HepG2 (cell line): ENCODE data around the gene CACTIN. TPM values are rescaled to one million over a fixed set of nuclear protein-coding genes. Genes with fewer than 3 reads are reported as not detected.

ENCODE experiments used
- AGO1 ChIP-seq: fragments of 200-400 bp; formaldehyde crosslinking; IDR thresholded peaks from 2 replicates; pipeline ENCODE4 v1.6.1; 2017; ENCODE audit warnings: mild to moderate bottlenecking, low read depth, low read length, moderate library complexity; ENCODE audit not compliant: poor library complexity, severe bottlenecking
- HNF4G ChIP-seq, 2 experiments: sonication (generic) in 1 of 2; formaldehyde crosslinking in 1 of 2; IDR thresholded peaks; 2 replicates each; pipeline versions ENCODE4 v1.4.0 to v1.6.1; 2011 to 2020; ENCODE audit warnings: borderline replicate concordance in 2 of 2, low read depth in 2 of 2, mild to moderate bottlenecking in 2 of 2, low read length in 1 of 2, missing genetic modification reagents in 1 of 2, moderate library complexity in 1 of 2
- HNRNPLL ChIP-seq: fragments of 200-400 bp; formaldehyde crosslinking; IDR thresholded peaks from 2 replicates; pipeline ENCODE4 v1.6.1; 2017; ENCODE audit warnings: mild to moderate bottlenecking, low read depth, low read length; ENCODE audit not compliant: poor library complexity, severe bottlenecking
- JARID2 ChIP-seq: sonication (generic); formaldehyde crosslinking; IDR thresholded peaks from 2 replicates; pipeline ENCODE4 v1.8.1; 2023; ENCODE audit warnings: missing genetic modification reagents, inconsistent platforms; ENCODE audit not compliant: insufficient replicate concordance
- KAT2B ChIP-seq: fragments of 150-350 bp; IDR thresholded peaks from 2 replicates; pipeline ENCODE4 v1.6.1; 2014; ENCODE audit warnings: low read depth, low read length, borderline replicate concordance
- MEIS1 ChIP-seq: sonication (generic); formaldehyde crosslinking; IDR thresholded peaks from 2 replicates; pipeline ENCODE4 v1.9.0; 2021; ENCODE audit warnings: mild to moderate bottlenecking, missing genetic modification reagents, moderate library complexity, borderline replicate concordance
- PLRG1 ChIP-seq: fragments of 450-650 bp; conservative IDR thresholded peaks from 2 replicates; pipeline ENCODE4 v1.6.1; 2016
- RCOR2 ChIP-seq: IDR thresholded peaks from 2 replicates; pipeline ENCODE4 v1.6.1; 2016; ENCODE audit warnings: missing biosample characterization, missing genetic modification reagents
- TBX2 ChIP-seq: sonication (generic); formaldehyde crosslinking; IDR thresholded peaks from 2 replicates; pipeline ENCODE4 v1.5.0; 2020; ENCODE audit warnings: missing genetic modification reagents, mild to moderate bottlenecking, borderline replicate concordance
- ZNF138 ChIP-seq: sonication (generic); formaldehyde crosslinking; IDR thresholded peaks from 2 replicates; pipeline ENCODE4 v1.5.0; 2020; ENCODE audit warnings: mild to moderate bottlenecking, low read depth, missing genetic modification reagents
- ZNF205 ChIP-seq: IDR thresholded peaks from 2 replicates; pipeline ENCODE4 v1.6.1; 2018; ENCODE audit warnings: missing biosample characterization, missing genetic modification reagents
- ZNF24 ChIP-seq: fragments of 450-650 bp; IDR thresholded peaks from 2 replicates; pipeline ENCODE4 v1.6.1; 2017; ENCODE audit warnings: antibody characterized with exemption, mild to moderate bottlenecking
- ZNF292 ChIP-seq: sonication (generic); formaldehyde crosslinking; IDR thresholded peaks from 2 replicates; pipeline ENCODE4 v1.8.1; 2022; ENCODE audit warnings: mild to moderate bottlenecking, low read depth, missing genetic modification reagents, borderline replicate concordance
- ZNF383 ChIP-seq: sonication (generic); formaldehyde crosslinking; IDR thresholded peaks from 2 replicates; pipeline ENCODE4 v1.4.0; 2020; ENCODE audit warnings: missing genetic modification reagents, mild to moderate bottlenecking, borderline replicate concordance
- ZNF775 ChIP-seq: sonication (generic); formaldehyde crosslinking; IDR thresholded peaks from 2 replicates; pipeline ENCODE4 v1.4.0; 2020; ENCODE audit warnings: missing genetic modification reagents, mild to moderate bottlenecking, moderate library complexity, borderline replicate concordance
- ZSCAN9 ChIP-seq: IDR thresholded peaks from 2 replicates; pipeline ENCODE4 v1.6.1; 2016; ENCODE audit warnings: borderline replicate concordance
- polyA plus RNA-seq, 8 experiments: library from polyadenylated mRNA; depleted of rRNA in 3 of 8; stranded (reverse) in 7 of 8; unstranded in 1 of 8; fragments of >200 nt; fragmentation: Illumina TruSeq in 4 of 8; extraction: Trizol in 4 of 8; gene quantifications; 2 replicates each; pipeline versions ENCODE4 v1.2.1 to v1.2.3, GENCODE V29; 2011 to 2016; ENCODE audit warnings: low read depth in 4 of 8, missing spikeins in 1 of 8, mixed read lengths in 1 of 8; ENCODE audit not compliant: insufficient read depth in 1 of 8
- total RNA-seq, 5 experiments: library from RNA; depleted of rRNA; stranded (reverse); fragments of >200 nt; fragmentation: Illumina TruSeq; extraction: Trizol; gene quantifications; 2 replicates each; pipeline ENCODE4 v1.2.3, GENCODE V29; 2016; ENCODE audit warnings: low read depth in 1 of 5
- TF ChIP-seq, protein P1 (sequence below): sonication (generic); formaldehyde crosslinking; IDR thresholded peaks from 2 replicates; pipeline ENCODE4 v1.8.0; 2022; ENCODE audit warnings: missing genetic modification reagents, mild to moderate bottlenecking, borderline replicate concordance
- TF ChIP-seq, protein P2 (sequence below): sonication (generic); formaldehyde crosslinking; conservative IDR thresholded peaks from 2 replicates; pipeline ENCODE4 v1.4.0; 2020; ENCODE audit warnings: missing genetic modification reagents
- TF ChIP-seq, protein P3 (sequence below): sonication (generic); formaldehyde crosslinking; IDR thresholded peaks from 2 replicates; pipeline ENCODE4 v1.5.0; 2020; ENCODE audit warnings: mild to moderate bottlenecking, missing genetic modification reagents, borderline replicate concordance
- TF ChIP-seq, protein P4 (sequence below): IDR thresholded peaks from 2 replicates; pipeline ENCODE4 v1.6.1; 2016; ENCODE audit warnings: missing genetic modification reagents, missing compliant biosample characterization

CACTIN gene
- total and polyA plus RNA-seq, 2 of the 13 experiments (the other 11 are each of a cell fraction or from before 2014, with no cell fraction given), result 10.0 to 16.6 TPM

DNA sequence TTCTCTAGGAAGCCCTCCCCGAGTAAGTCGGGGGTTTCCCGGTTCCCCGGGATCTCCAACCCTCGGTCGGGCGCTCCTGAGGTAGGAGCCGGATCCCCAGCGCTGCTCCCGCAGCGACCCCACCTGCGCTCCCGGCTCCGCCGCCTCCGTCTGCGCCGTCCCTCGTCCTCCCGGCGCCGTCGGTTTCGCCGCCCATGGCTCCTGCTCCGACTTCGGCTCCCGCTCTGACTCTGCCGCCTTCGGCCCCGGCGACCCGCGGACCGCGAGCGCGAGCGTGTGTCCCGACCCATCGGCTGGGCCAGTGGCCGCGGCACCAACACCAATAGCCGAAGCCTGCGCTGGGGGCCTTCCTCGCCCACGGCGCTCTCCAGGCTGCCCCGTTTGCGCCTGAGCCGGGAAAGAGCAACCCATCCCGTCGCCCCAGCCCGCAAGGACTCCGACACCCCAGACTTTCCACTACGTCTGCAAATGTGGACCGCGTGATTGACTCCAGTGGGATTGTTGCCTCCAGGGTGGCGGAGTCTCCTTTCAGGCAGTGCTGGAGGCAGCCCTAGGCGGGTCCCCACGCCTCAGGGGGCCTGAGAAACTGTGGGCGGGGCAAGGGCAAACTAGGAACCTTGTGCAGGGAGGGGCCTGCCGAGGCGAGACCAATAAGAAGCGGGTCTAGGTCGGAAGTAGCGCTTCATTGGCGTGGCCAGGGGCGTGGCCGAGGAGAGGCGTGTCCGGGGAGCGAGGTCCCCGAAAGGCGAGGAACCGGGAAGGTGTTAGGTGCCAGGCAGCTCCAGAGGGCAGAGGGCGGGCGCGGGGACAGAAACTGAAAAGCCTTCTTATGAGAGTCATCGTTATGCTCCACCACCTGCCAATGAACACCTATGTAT lies at the start of gene CACTIN (continued):
- TF ChIP-seq HNF4G (IDR thresholded peaks at IDR 0.05; ENCODE audit: borderline replicate concordance, low read depth, low read length) (no peak), HNF4G (CRISPR knock-in tag; IDR thresholded peaks at IDR 0.05; ENCODE audit: borderline replicate concordance, low read depth) (0 out of 2 replicates have a peak, but pooled peaks have one; percentile 33), ZSCAN9 (peak; percentile 77), PLRG1 (no peak), ZNF205 (CRISPR knock-in tag) (peak; percentile 74), ZNF292 (CRISPR knock-in tag) (no peak), RCOR2 (no peak), KAT2B (no peak), ZNF775 (CRISPR knock-in tag) (no peak), MEIS1 (CRISPR knock-in tag) (no peak), ZNF138 (CRISPR knock-in tag) (peak; percentile 87; the same call in 1 of the 2 replicates), ZNF383 (no peak), TBX2 (peak; percentile 96), HNRNPLL (peak; percentile 78), ZNF24 (no peak), JARID2 (no peak), AGO1 (peak; percentile 56)
- TF ChIP-seq, protein P1, sequence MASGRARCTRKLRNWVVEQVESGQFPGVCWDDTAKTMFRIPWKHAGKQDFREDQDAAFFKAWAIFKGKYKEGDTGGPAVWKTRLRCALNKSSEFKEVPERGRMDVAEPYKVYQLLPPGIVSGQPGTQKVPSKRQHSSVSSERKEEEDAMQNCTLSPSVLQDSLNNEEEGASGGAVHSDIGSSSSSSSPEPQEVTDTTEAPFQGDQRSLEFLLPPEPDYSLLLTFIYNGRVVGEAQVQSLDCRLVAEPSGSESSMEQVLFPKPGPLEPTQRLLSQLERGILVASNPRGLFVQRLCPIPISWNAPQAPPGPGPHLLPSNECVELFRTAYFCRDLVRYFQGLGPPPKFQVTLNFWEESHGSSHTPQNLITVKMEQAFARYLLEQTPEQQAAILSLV (CRISPR knock-in tag), result peak; percentile 95; the same call in 1 of the 2 replicates
- TF ChIP-seq, protein P2, sequence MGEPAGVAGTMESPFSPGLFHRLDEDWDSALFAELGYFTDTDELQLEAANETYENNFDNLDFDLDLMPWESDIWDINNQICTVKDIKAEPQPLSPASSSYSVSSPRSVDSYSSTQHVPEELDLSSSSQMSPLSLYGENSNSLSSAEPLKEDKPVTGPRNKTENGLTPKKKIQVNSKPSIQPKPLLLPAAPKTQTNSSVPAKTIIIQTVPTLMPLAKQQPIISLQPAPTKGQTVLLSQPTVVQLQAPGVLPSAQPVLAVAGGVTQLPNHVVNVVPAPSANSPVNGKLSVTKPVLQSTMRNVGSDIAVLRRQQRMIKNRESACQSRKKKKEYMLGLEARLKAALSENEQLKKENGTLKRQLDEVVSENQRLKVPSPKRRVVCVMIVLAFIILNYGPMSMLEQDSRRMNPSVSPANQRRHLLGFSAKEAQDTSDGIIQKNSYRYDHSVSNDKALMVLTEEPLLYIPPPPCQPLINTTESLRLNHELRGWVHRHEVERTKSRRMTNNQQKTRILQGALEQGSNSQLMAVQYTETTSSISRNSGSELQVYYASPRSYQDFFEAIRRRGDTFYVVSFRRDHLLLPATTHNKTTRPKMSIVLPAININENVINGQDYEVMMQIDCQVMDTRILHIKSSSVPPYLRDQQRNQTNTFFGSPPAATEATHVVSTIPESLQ, result no peak
- TF ChIP-seq, protein P3, sequence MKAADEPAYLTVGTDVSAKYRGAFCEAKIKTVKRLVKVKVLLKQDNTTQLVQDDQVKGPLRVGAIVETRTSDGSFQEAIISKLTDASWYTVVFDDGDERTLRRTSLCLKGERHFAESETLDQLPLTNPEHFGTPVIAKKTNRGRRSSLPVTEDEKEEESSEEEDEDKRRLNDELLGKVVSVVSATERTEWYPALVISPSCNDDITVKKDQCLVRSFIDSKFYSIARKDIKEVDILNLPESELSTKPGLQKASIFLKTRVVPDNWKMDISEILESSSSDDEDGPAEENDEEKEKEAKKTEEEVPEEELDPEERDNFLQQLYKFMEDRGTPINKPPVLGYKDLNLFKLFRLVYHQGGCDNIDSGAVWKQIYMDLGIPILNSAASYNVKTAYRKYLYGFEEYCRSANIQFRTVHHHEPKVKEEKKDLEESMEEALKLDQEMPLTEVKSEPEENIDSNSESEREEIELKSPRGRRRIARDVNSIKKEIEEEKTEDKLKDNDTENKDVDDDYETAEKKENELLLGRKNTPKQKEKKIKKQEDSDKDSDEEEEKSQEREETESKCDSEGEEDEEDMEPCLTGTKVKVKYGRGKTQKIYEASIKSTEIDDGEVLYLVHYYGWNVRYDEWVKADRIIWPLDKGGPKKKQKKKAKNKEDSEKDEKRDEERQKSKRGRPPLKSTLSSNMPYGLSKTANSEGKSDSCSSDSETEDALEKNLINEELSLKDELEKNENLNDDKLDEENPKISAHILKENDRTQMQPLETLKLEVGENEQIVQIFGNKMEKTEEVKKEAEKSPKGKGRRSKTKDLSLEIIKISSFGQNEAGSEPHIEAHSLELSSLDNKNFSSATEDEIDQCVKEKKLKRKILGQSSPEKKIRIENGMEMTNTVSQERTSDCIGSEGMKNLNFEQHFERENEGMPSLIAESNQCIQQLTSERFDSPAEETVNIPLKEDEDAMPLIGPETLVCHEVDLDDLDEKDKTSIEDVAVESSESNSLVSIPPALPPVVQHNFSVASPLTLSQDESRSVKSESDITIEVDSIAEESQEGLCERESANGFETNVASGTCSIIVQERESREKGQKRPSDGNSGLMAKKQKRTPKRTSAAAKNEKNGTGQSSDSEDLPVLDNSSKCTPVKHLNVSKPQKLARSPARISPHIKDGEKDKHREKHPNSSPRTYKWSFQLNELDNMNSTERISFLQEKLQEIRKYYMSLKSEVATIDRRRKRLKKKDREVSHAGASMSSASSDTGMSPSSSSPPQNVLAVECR (CRISPR knock-in tag), result peak; percentile 98
- TF ChIP-seq, protein P4, sequence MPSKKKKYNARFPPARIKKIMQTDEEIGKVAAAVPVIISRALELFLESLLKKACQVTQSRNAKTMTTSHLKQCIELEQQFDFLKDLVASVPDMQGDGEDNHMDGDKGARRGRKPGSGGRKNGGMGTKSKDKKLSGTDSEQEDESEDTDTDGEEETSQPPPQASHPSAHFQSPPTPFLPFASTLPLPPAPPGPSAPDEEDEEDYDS (CRISPR knock-in tag), result peak; percentile 87
